K562 (cell line): ENCODE data around the gene XYLB. TPM values are rescaled to one million over a fixed set of nuclear protein-coding genes. Genes with fewer than 3 reads are reported as not detected.
A peak's percentile ranks its signal among the peaks of the same experiment; 100 is the strongest.

Experiments used
- BCLAF1 ChIP-seq, 2 experiments: fragments of 450-650 bp in 1 of 2; IDR thresholded peaks; 2 replicates each; pipeline ENCODE4 v1.6.1; 2011 to 2017; ENCODE audit warnings: low read depth in 2 of 2, antibody characterized with exemption in 1 of 2, borderline replicate concordance in 1 of 2, low read length in 1 of 2, mild to moderate bottlenecking in 1 of 2, mixed read lengths in 1 of 2; ENCODE audit not compliant: control insufficient read depth in 1 of 2
- BMI1 ChIP-seq: fragments of 150-350 bp; IDR thresholded peaks from 2 replicates; pipeline ENCODE4 v1.6.1; 2014; ENCODE audit warnings: low read length
- C11orf30 ChIP-seq: fragments of 450-650 bp; IDR thresholded peaks from 2 replicates; pipeline ENCODE4 v1.6.1; 2016; ENCODE audit warnings: low read depth, mild to moderate bottlenecking
- CBX3 ChIP-seq, 2 experiments: IDR thresholded peaks; 1 replicate in 1 of 2; 2 replicates in 1 of 2; pipeline ENCODE4 v1.6.1; 2012; ENCODE audit warnings: inconsistent platforms in 2 of 2, low read length in 2 of 2, borderline replicate concordance in 1 of 2, control low read depth in 1 of 2
- HMG20B ChIP-seq: fragments of 250-450 bp; sonication (Bioruptor Pico); IDR thresholded peaks from 2 replicates; pipeline ENCODE4 v1.5.0; 2021; ENCODE audit warnings: mild to moderate bottlenecking
- HOXB6 ChIP-seq: fragments of 250-450 bp; sonication (Bioruptor Pico); IDR thresholded peaks from 2 replicates; pipeline ENCODE4 v1.5.1; 2022; ENCODE audit warnings: mild to moderate bottlenecking, borderline replicate concordance
- KDM1A ChIP-seq, 2 experiments: fragments of 450-650 bp; IDR thresholded peaks; 2 replicates each; pipeline ENCODE4 v1.6.1; 2016; ENCODE audit warnings: mild to moderate bottlenecking in 2 of 2
- MCM7 ChIP-seq, 2 experiments: fragments of 450-650 bp; IDR thresholded peaks; 2 replicates each; pipeline ENCODE4 v1.6.1; 2016 to 2018
- MTA2 ChIP-seq: fragments of 450-650 bp; IDR thresholded peaks from 2 replicates; pipeline ENCODE4 v1.6.1; 2016; ENCODE audit warnings: low read depth
- NONO ChIP-seq, 2 experiments: fragments of 200-400 bp in 1 of 2; fragments of 450-650 bp in 1 of 2; formaldehyde crosslinking in 1 of 2; IDR thresholded peaks; 2 replicates each; pipeline ENCODE4 v1.6.1; 2017; ENCODE audit warnings: low read depth in 2 of 2, mild to moderate bottlenecking in 2 of 2, moderate library complexity in 2 of 2, low read length in 1 of 2
- NRF1 ChIP-seq, 2 experiments: fragments of 450-650 bp; IDR thresholded peaks in 1 of 2; conservative IDR thresholded peaks in 1 of 2; 2 replicates each; pipeline ENCODE4 v1.6.1; 2014; ENCODE audit warnings: mild to moderate bottlenecking in 2 of 2
- POLR3G ChIP-seq: IDR thresholded peaks from 2 replicates; pipeline ENCODE4 v1.6.1; 2011; ENCODE audit not compliant: insufficient read length, insufficient replicate concordance; ENCODE audit errors: extremely low read depth
- PYGO2 ChIP-seq: fragments of 450-650 bp; IDR thresholded peaks from 2 replicates; pipeline ENCODE4 v1.6.1; 2016; ENCODE audit warnings: mild to moderate bottlenecking, missing genetic modification characterization, moderate library complexity, missing compliant biosample characterization
- RBBP5 ChIP-seq: fragments of 200-600 bp; sonication (generic); IDR thresholded peaks from 2 replicates; pipeline ENCODE4 v1.6.1; 2012; ENCODE audit warnings: borderline replicate concordance, mild to moderate bottlenecking, low read length, control low read depth, inconsistent platforms; ENCODE audit not compliant: insufficient read depth, poor library complexity, severe bottlenecking
- ZBTB49 ChIP-seq: sonication (generic); formaldehyde crosslinking; IDR thresholded peaks from 2 replicates; pipeline ENCODE4 v1.8.0; 2022; ENCODE audit warnings: missing genetic modification reagents, mild to moderate bottlenecking, borderline replicate concordance
- ZNF384 ChIP-seq: IDR thresholded peaks from 2 replicates; pipeline ENCODE4 v1.6.1; 2012; ENCODE audit warnings: low read depth, low read length, improper control_type of control experiment
- ZNF766 ChIP-seq: fragments of 200-800 bp; sonication (Bioruptor generic); conservative IDR thresholded peaks from 2 replicates; pipeline ENCODE4 v1.6.1; 2016; ENCODE audit warnings: missing genetic modification characterization, missing compliant biosample characterization
- polyA plus RNA-seq, 8 experiments: library from polyadenylated mRNA; depleted of rRNA in 4 of 8; stranded (reverse) in 5 of 8; unstranded in 3 of 8; fragments of >200 nt; fragmentation: Nextera tagmentation in 2 of 8; fragmentation: Illumina TruSeq in 1 of 8; extraction: Ambion mirVana in 2 of 8; extraction: Trizol in 1 of 8; gene quantifications; 2 replicates each; pipeline versions ENCODE4 v1.2.1 to v1.2.3, GENCODE V29; 2011 to 2014; ENCODE audit warnings: inconsistent platforms in 1 of 8, missing spikeins in 1 of 8
- total RNA-seq, 7 experiments: library from RNA; depleted of rRNA in 6 of 7; stranded (reverse); fragments of >200 nt in 6 of 7; fragmentation: Illumina TruSeq in 2 of 7; extraction: Trizol in 2 of 7; gene quantifications; 2 replicates each; pipeline versions ENCODE4 v1.2.1 to v1.2.3, GENCODE V29; 2011 to 2021; ENCODE audit warnings: low replicate concordance in 1 of 7
- TF ChIP-seq, protein P1 (sequence below): fragments of 450-650 bp; IDR thresholded peaks from 2 replicates; pipeline ENCODE4 v1.6.1; 2017; ENCODE audit warnings: antibody characterized with exemption

The XYLB gene
- total and polyA plus RNA-seq, 9 of the 15 experiments (the other 6 are each of a cell fraction or from before 2014, with no cell fraction given) = 4.0 to 20.2 (median 13.2) TPM

DNA sequence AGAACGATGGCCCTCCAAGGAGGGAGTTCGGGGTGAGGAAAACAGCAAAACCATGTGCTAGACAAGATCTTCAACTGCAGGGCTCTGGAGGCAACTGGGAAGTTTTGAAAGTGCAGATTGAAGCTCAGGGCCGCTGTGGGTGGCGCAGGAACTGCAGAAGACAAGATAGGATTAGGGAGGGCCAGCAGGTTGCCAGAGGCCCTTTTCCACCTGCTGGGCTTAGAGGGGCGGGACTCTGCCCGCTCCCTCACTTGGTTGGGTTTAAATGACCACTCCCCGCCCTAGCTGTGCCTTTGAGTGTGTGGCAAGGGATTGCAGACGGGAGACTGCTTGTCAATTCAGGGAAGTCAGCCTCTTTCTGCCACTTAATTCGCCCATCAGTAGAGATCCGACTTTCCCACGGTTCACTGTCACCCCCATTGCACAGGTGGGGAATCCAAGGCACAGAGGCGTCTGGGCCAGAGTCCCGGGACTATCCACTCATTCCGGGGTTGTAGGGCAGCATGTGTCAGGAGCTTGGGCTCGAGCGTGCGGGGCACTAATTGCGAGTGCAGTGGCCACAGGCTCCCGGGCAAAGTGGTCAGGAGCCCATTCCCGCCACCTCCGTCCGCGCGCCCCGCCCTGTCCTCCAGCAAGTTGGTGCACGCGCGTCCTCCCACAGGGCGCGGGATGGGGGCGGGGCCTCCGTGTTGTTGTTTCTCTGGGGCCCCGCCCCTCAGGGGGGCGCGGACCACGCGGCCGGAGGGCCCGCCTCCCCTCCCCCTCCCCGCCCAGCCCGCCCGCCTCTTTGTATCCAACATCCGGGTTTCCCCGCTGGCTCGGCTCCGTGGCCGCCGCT lies 106.7 kb downstream of the XYLB start, which contains the start of gene ACVR2B (continued):
- no peak for TF ChIP-seq BCLAF1 (IDR thresholded peaks at IDR 0.05; ENCODE audit: borderline replicate concordance in 1 of 2, control insufficient read depth in 1 of 2, low read depth in 2 of 2, low read length in 1 of 2)
- TF ChIP-seq, protein P1, sequence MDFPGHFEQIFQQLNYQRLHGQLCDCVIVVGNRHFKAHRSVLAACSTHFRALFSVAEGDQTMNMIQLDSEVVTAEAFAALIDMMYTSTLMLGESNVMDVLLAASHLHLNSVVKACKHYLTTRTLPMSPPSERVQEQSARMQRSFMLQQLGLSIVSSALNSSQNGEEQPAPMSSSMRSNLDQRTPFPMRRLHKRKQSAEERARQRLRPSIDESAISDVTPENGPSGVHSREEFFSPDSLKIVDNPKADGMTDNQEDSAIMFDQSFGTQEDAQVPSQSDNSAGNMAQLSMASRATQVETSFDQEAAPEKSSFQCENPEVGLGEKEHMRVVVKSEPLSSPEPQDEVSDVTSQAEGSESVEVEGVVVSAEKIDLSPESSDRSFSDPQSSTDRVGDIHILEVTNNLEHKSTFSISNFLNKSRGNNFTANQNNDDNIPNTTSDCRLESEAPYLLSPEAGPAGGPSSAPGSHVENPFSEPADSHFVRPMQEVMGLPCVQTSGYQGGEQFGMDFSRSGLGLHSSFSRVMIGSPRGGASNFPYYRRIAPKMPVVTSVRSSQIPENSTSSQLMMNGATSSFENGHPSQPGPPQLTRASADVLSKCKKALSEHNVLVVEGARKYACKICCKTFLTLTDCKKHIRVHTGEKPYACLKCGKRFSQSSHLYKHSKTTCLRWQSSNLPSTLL = no peak
- TF ChIP-seq POLR3G = no peak
- no peak for TF ChIP-seq HOXB6
- peak; percentile 17 for TF ChIP-seq RBBP5
- TF ChIP-seq ZNF384 = no peak
- TF ChIP-seq HMG20B = no peak
- TF ChIP-seq KDM1A (IDR thresholded peaks at IDR 0.05) = 0 out of 4 replicates have a peak, but pooled peaks of 1 of the 2 experiments have one; percentile 5
- TF ChIP-seq NONO (IDR thresholded peaks at IDR 0.05; ENCODE audit: low read depth in 2 of 2, low read length in 1 of 2) = no peak
- no peak for TF ChIP-seq ZBTB49 (CRISPR knock-in tag)
- TF ChIP-seq MCM7 (IDR thresholded peaks at IDR 0.05) = no peak
- peak; percentile 21 to 30; a peak in 1 of 4 replicates for TF ChIP-seq NRF1 (conservative IDR thresholded peaks at IDR 0.05 in 1 of 2, IDR thresholded peaks at IDR 0.05 in 1 of 2)
- no peak for TF ChIP-seq PYGO2 (tag)
- no peak for TF ChIP-seq MTA2
- TF ChIP-seq C11orf30 = no peak
- TF ChIP-seq BMI1 = no peak
- no peak; a peak in 1 of 3 replicates for TF ChIP-seq CBX3 (IDR thresholded peaks at IDR 0.05; ENCODE audit: borderline replicate concordance in 1 of 2, low read length in 2 of 2)
- no peak for TF ChIP-seq ZNF766
